Retinal pigment epithelial cell (primary cell): ENCODE results near the gene SPIB.

Experiments
- DNase-seq: peaks from one replicate; pipeline ENCODE4 v3.0.0-alpha.2; 2010; ENCODE audit warnings: low read depth
- H3K4me3 ChIP-seq: 2 replicates; pipeline ENCODE4 v1.5.1; 2011; ENCODE audit warnings: mild to moderate bottlenecking, low read length, control low read depth, moderate library complexity
- CTCF ChIP-seq: conservative IDR thresholded peaks from 2 replicates; pipeline ENCODE4 v1.5.1; 2011; ENCODE audit warnings: low read depth, low read length, control low read depth, inconsistent platforms

SPIB gene

GRCh38 chr19:50427318-50427925 lies 8.7 kb downstream of the SPIB start:
- H3K4me3 ChIP-seq: peak overlapping the region; percentile 30
- DNase-seq: no peak
- TF ChIP-seq CTCF: no peak

GRCh38 chr19:50427997-50428425 lies 9.3 kb downstream of the SPIB start:
- peak overlapping the region; percentile 30 for H3K4me3 ChIP-seq
- no peak for TF ChIP-seq CTCF
- DNase-seq: peak; percentile 73

GRCh38 chr19:50428772-50429463 lies 10.2 kb downstream of the SPIB start:
- TF ChIP-seq CTCF: no peak
- H3K4me3 ChIP-seq: no peak overlapping the region
- DNase-seq: no peak

GRCh38 chr19:50430888-50431342 lies 12.2 kb downstream of the SPIB start:
- TF ChIP-seq CTCF: no peak
- no peak for DNase-seq
- peak overlapping the region; percentile 71 for H3K4me3 ChIP-seq

GRCh38 chr19:50431343-50432220 lies 12.8 kb downstream of the SPIB start:
- DNase-seq: peak; percentile 8
- peak overlapping the region; percentile 71 for H3K4me3 ChIP-seq
- TF ChIP-seq CTCF: no peak

GRCh38 chr19:50432221-50433028 lies 13.7 kb downstream of the SPIB start, which contains the start of gene MYBPC2:
Gene MYBPC2, plus strand, starts transcription at chr19:50432892. Its CDS starts 62 bp downstream, at chr19:50432954.
- no peak for DNase-seq
- TF ChIP-seq CTCF: no peak

More at GRCh38 chr19:50432221-50433028, 13.7 kb downstream of the SPIB start, which contains the start of gene MYBPC2:
- peak within 1 kb of the TSS; percentile 71 for H3K4me3 ChIP-seq
